22Rv1 (cell line): ENCODE measurements around the gene DISP2.

Experiments
- CTCF ChIP-seq: fragments of 450-650 bp; IDR thresholded peaks from 2 replicates; pipeline ENCODE4 v1.5.1; 2017; ENCODE audit warnings: mild to moderate bottlenecking
- ZFX ChIP-seq: fragments of 450-650 bp; IDR thresholded peaks from 2 replicates; pipeline ENCODE4 v1.6.1; 2017; ENCODE audit warnings: antibody characterized with exemption, borderline replicate concordance

DNA sequence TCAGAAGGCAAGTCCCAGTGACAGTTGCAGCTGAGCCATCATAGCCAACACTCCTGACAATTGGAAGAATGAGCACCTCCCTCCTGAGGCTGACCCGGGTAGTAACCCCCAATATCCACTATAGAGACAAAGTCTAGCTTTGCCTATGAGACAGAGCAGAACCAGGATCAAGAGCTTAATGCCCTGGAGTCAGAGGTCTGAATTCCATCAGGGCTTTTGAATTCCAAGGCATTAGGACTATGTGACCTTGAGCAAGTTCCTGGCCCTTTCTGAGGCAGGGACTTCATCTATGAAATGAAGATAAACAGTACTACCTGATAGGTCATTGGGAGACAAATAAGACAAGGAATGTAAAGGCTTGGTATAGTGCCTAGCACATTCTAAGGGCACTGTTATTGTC lies 37.6 kb upstream of the DISP2 start:
- TF ChIP-seq CTCF (no peak), ZFX (no peak)
